Mucosa of stomach (tissue), 1 donor: ENCODE results near the gene COL6A2.

Experiments used
- H3K27me3 ChIP-seq: one replicate; pipeline ENCODE4 v1.7.0; 2013; ENCODE audit warnings: mild to moderate bottlenecking, low read length; ENCODE audit not compliant: control insufficient read depth, insufficient read depth
- H3K36me3 ChIP-seq: one replicate; pipeline ENCODE4 v1.7.0; 2013; ENCODE audit warnings: low read length; ENCODE audit not compliant: control insufficient read depth, insufficient read depth
- H3K4me1 ChIP-seq: one replicate; pipeline ENCODE4 v1.7.0; 2013; ENCODE audit warnings: mild to moderate bottlenecking, low read length; ENCODE audit not compliant: control insufficient read depth, insufficient read depth
- H3K4me3 ChIP-seq: one replicate; pipeline ENCODE4 v1.7.0; 2013; ENCODE audit warnings: low read length
- H3K9ac ChIP-seq: one replicate; pipeline ENCODE4 v1.7.0; 2013; ENCODE audit warnings: mild to moderate bottlenecking, low read length, moderate library complexity
- H3K9me3 ChIP-seq: one replicate; pipeline ENCODE4 v1.7.0; 2013; ENCODE audit warnings: mild to moderate bottlenecking, low read length, moderate library complexity; ENCODE audit not compliant: control insufficient read depth
- donor health status: Pancreatic carcinoma.

Gene COL6A2

GRCh38 chr21:46151261-46151988 is 53.5 kb downstream of the COL6A2 start:
- Histone ChIP-seq H3K4me1 (peaks cover 10% of the 10 kb centered on the region), H3K36me3 (no peaks in the 10 kb centered on the region), H3K9me3 (no peaks in the 10 kb centered on the region), H3K27me3 (no peaks in the 10 kb centered on the region), H3K9ac (no peak overlapping the region), H3K4me3 (no peak overlapping the region)

- H3K4me1 ChIP-seq, result peaks cover 10% of the 10 kb centered on the region
- H3K36me3 ChIP-seq, result no peaks in the 10 kb centered on the region
- no peaks in the 10 kb centered on the region for H3K27me3 ChIP-seq
- no peaks in the 10 kb centered on the region for H3K9me3 ChIP-seq
- no peak overlapping the region for H3K4me3 ChIP-seq
- H3K9ac ChIP-seq, result no peak overlapping the region
These were observed 54.3 kb downstream of the COL6A2 start for GRCh38 chr21:46151989-46152926.

- Histone ChIP-seq H3K27me3 (no peaks in the 10 kb centered on the region), H3K4me3 (no peak overlapping the region), H3K36me3 (no peaks in the 10 kb centered on the region), H3K9ac (peak overlapping the region; percentile 62), H3K9me3 (no peaks in the 10 kb centered on the region), H3K4me1 (peaks cover 10% of the 10 kb centered on the region)
These were observed 55.0 kb downstream of the COL6A2 start for GRCh38 chr21:46152927-46153246.

- Histone ChIP-seq H3K9me3 (no peaks in the 10 kb centered on the region), H3K27me3 (no peaks in the 10 kb centered on the region), H3K4me3 (peak overlapping the region; percentile 14), H3K36me3 (no peaks in the 10 kb centered on the region), H3K9ac (peak overlapping the region; percentile 62), H3K4me1 (peaks cover 10% of the 10 kb centered on the region)
These were observed 55.6 kb downstream of the COL6A2 start for GRCh38 chr21:46153247-46154154.

- peaks cover 10% of the 10 kb centered on the region for H3K4me1 ChIP-seq
- no peaks in the 10 kb centered on the region for H3K36me3 ChIP-seq
- H3K4me3 ChIP-seq, result no peak overlapping the region
- H3K9me3 ChIP-seq, result no peaks in the 10 kb centered on the region
- no peak overlapping the region for H3K9ac ChIP-seq
- no peaks in the 10 kb centered on the region for H3K27me3 ChIP-seq
These were observed 56.4 kb downstream of the COL6A2 start for GRCh38 chr21:46154155-46154954.

GRCh38 chr21:46154955-46155513 is 57.1 kb downstream of the COL6A2 start:
- Histone ChIP-seq H3K4me1 (peaks cover 10% of the 10 kb centered on the region), H3K9ac (no peak overlapping the region), H3K27me3 (no peaks in the 10 kb centered on the region), H3K4me3 (no peak overlapping the region), H3K36me3 (no peaks in the 10 kb centered on the region), H3K9me3 (no peaks in the 10 kb centered on the region)

- Histone ChIP-seq H3K9me3 (no peaks in the 10 kb centered on the region), H3K27me3 (no peaks in the 10 kb centered on the region), H3K36me3 (no peaks in the 10 kb centered on the region), H3K9ac (no peak within 1 kb of the TSS), H3K4me3 (no peak within 1 kb of the TSS), H3K4me1 (peaks cover 10% of the 10 kb centered on the region)
These were observed 57.8 kb downstream of the COL6A2 start, which contains the start of gene FTCD for GRCh38 chr21:46155514-46156377. Gene FTCD (minus strand): TSS chr21:46155579. CDS start chr21:46155523, 56 bp downstream.

- Histone ChIP-seq H3K9ac (no peak overlapping the region), H3K27me3 (no peaks in the 10 kb centered on the region), H3K4me1 (peaks cover 10% of the 10 kb centered on the region), H3K4me3 (no peak overlapping the region), H3K36me3 (no peaks in the 10 kb centered on the region), H3K9me3 (no peaks in the 10 kb centered on the region)
These were observed 58.4 kb downstream of the COL6A2 start for GRCh38 chr21:46156378-46156645.

GRCh38 chr21:46156678-46157077 is 58.8 kb downstream of the COL6A2 start:
- no peaks in the 10 kb centered on the region for H3K36me3 ChIP-seq
- no peak overlapping the region for H3K4me3 ChIP-seq
- no peak overlapping the region for H3K9ac ChIP-seq
- peaks cover 10% of the 10 kb centered on the region for H3K4me1 ChIP-seq
- H3K27me3 ChIP-seq, result no peaks in the 10 kb centered on the region
- H3K9me3 ChIP-seq, result no peaks in the 10 kb centered on the region

GRCh38 chr21:46157396-46157986 is 59.6 kb downstream of the COL6A2 start:
- peaks cover 10% of the 10 kb centered on the region for H3K4me1 ChIP-seq
- H3K9me3 ChIP-seq, result no peaks in the 10 kb centered on the region
- no peak overlapping the region for H3K9ac ChIP-seq
- no peaks in the 10 kb centered on the region for H3K27me3 ChIP-seq
- H3K36me3 ChIP-seq, result no peaks in the 10 kb centered on the region
- no peak overlapping the region for H3K4me3 ChIP-seq
